ENCODE measurements around the gene HPCAL1.

DNA sequence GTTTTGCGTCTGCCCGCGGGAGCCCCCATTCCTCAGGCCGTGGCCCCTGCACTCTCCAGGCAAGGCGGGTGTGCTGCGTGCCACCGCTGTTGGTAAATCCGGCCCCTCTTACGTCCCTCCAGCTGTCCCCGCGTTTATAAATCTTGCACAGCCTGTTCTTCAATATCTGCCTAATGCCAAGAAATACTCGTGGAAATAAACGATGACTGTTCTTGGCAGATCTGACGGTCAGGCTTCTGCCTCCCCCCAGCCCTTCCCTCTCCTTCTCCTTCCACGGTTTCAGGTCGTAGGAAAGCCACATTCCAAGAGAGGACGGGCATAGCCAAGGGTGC is 124.9 kb downstream of the HPCAL1 start:
- TF ChIP-seq, protein P1, sequence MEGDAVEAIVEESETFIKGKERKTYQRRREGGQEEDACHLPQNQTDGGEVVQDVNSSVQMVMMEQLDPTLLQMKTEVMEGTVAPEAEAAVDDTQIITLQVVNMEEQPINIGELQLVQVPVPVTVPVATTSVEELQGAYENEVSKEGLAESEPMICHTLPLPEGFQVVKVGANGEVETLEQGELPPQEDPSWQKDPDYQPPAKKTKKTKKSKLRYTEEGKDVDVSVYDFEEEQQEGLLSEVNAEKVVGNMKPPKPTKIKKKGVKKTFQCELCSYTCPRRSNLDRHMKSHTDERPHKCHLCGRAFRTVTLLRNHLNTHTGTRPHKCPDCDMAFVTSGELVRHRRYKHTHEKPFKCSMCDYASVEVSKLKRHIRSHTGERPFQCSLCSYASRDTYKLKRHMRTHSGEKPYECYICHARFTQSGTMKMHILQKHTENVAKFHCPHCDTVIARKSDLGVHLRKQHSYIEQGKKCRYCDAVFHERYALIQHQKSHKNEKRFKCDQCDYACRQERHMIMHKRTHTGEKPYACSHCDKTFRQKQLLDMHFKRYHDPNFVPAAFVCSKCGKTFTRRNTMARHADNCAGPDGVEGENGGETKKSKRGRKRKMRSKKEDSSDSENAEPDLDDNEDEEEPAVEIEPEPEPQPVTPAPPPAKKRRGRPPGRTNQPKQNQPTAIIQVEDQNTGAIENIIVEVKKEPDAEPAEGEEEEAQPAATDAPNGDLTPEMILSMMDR (IDR thresholded peaks at IDR 0.05), result no peak
- TF ChIP-seq POLR2A (IDR thresholded peaks at IDR 0.05), result no peak

Measured in adrenal gland (tissue), 5 donors.